ENCODE data around the gene IGFL4. TPM values are rescaled to one million over a fixed set of nuclear protein-coding genes. Genes with fewer than 3 reads are reported as not detected.
A peak's percentile ranks its signal among the peaks of the same experiment; 100 is the strongest.

IGFL4 gene
- total RNA-seq, 1 donor from 2014 or later = 3.1 TPM

DNA sequence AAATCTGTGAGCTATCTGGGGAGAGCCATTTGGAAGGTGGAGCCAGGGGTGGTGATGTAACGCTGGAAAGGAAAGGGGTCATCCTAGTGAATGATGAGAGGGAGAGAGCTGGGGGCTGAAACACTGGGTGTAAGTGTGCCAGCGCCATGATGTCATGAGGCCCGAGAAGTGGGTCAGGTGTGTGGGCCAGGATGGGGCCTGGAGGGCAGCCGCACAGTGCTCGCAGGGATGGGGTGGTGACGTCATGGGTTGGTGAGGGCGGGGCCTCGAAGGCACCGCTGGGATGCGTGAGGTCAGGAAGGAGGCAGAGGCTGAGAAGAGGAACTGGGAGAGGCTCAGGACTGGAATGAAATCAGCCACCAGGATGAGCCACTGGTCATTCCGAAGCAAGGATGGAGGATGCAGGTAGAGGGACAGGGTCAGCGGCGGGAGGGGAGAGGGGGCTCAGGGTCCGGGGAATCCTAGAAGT lies 41.1 kb downstream of the IGFL4 start:
- Histone ChIP-seq H3K9me3 (ENCODE audit: control insufficient read depth in 3 of 3, low read length in 3 of 3) (no peaks in the 10 kb centered on the region), H3K36me3 (ENCODE audit: control insufficient read depth in 3 of 3, insufficient read depth in 3 of 3, low read length in 3 of 3) (peaks cover 7 to 15% (median 9%) of the 10 kb centered on the region in 3 donors), H3K9ac (ENCODE audit: low read depth in 1 of 3, low read length in 3 of 3) (no peak overlapping the region), H3K27ac (ENCODE audit: low read depth, low read length) (no peak overlapping the region), H3K27me3 (ENCODE audit: control insufficient read depth in 3 of 3, insufficient read depth in 3 of 3, low read length in 3 of 3) (peaks cover 18 to 26% (median 19%) of the 10 kb centered on the region in 3 donors), H3K4me1 (ENCODE audit: control insufficient read depth in 3 of 3, insufficient read depth in 3 of 3, low read length in 3 of 3) (peaks cover 12 to 13% (median 13%) of the 10 kb centered on the region in 3 donors), H3K4me3 (ENCODE audit: low read length in 3 of 3) (no peak overlapping the region)

DNA sequence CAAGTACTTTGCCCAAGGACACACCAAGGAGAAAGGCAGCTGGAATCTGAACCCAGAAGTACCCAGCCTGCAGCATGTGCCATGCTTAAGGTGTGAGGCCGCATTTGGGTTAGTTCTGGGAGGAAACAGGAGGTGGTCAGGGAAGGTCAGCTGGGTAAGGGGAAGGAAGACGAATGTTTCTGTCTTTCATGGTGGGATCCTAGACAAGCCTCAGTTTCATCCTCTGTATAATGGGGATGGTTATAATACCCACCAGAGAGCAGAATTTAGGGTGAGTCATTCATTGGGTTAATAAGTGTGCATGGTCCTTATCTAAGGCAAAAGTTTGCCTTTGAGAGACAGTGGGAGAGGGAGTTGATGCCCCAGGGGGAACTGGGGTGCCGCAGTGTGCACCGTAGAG lies 42.0 kb downstream of the IGFL4 start:
- Histone ChIP-seq H3K9ac (ENCODE audit: low read depth in 1 of 3, low read length in 3 of 3) (no peak overlapping the region), H3K36me3 (ENCODE audit: control insufficient read depth in 3 of 3, insufficient read depth in 3 of 3, low read length in 3 of 3) (peaks cover 7 to 15% (median 9%) of the 10 kb centered on the region in 3 donors), H3K27ac (ENCODE audit: low read depth, low read length) (no peak overlapping the region), H3K4me1 (ENCODE audit: control insufficient read depth in 3 of 3, insufficient read depth in 3 of 3, low read length in 3 of 3) (peaks cover 13% of the 10 kb centered on the region in 3 donors), H3K4me3 (ENCODE audit: low read length in 3 of 3) (no peak overlapping the region), H3K27me3 (ENCODE audit: control insufficient read depth in 3 of 3, insufficient read depth in 3 of 3, low read length in 3 of 3) (peaks cover 18 to 26% (median 19%) of the 10 kb centered on the region in 3 donors), H3K9me3 (ENCODE audit: control insufficient read depth in 3 of 3, low read length in 3 of 3) (no peaks in the 10 kb centered on the region)

DNA sequence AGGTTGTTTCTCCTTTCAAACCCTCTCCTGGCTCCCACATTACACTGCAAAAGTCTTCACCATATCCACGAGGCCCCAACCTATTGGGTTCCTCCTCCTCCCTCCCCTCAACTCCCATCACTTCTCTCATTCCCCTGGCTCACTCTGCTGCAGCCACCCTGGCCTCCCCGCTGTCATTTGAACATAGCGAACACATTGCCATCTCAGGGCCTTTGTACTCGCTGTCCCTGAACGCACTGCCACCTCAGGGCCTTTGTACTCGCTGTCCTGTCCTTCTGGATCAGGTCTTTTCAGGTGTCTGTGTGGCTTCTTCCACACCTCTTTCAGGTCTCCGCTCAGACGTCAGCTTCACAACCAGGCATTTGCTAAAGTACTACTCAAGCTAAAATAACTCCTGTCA lies 43.9 kb downstream of the IGFL4 start:
- no peak overlapping the region for H3K9ac ChIP-seq (ENCODE audit: low read depth in 1 of 3, low read length in 3 of 3)
- peaks cover 18 to 26% (median 19%) of the 10 kb centered on the region in 3 donors for H3K27me3 ChIP-seq (ENCODE audit: control insufficient read depth in 3 of 3, insufficient read depth in 3 of 3, low read length in 3 of 3)
- H3K36me3 ChIP-seq (ENCODE audit: control insufficient read depth in 3 of 3, insufficient read depth in 3 of 3, low read length in 3 of 3) = peaks cover 7% of the 10 kb centered on the region in 3 donors
- H3K27ac ChIP-seq (ENCODE audit: low read depth, low read length) = no peak overlapping the region
- peaks cover 13% of the 10 kb centered on the region in 3 donors for H3K4me1 ChIP-seq (ENCODE audit: control insufficient read depth in 3 of 3, insufficient read depth in 3 of 3, low read length in 3 of 3)
- no peak overlapping the region for H3K4me3 ChIP-seq (ENCODE audit: low read length in 3 of 3)
- no peaks in the 10 kb centered on the region for H3K9me3 ChIP-seq (ENCODE audit: control insufficient read depth in 3 of 3, low read length in 3 of 3)

DNA sequence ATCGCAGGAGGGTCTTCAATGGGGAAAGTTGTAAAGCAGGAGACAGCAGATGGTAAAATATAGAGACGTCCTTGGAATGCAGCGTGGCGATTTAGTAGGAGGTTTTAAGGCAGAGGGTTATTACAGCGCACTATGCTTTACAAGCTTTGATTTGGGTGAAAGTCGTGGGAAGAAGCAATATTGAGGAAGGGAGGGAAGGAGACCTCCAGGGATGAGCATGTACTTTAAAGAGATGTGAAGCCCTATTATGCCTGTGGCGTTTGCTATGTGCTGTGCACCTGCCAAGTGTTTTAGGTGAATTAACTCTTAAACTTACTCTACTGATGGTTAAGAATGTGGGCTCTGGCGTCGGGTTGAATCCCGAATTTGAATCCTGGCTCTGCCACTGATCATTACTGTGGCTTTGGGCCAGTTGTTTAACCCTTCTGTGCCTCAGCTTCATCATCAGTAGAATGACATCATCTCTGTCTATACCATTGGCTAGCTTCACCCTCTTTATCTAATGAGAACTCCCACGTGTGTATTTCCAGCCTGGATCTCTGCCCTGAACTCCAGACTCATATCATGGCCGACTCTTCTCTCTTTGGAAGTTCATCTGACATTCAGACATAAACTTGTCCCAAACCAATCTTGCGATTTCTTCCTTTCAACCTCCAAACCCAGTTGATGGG lies 45.0 kb downstream of the IGFL4 start:
- Histone ChIP-seq H3K4me1 (ENCODE audit: control insufficient read depth in 3 of 3, insufficient read depth in 3 of 3, low read length in 3 of 3) (peaks cover 13% of the 10 kb centered on the region in 3 donors), H3K9ac (ENCODE audit: low read depth in 1 of 3, low read length in 3 of 3) (peak overlapping the region; percentile 90 to 96 (median 94)), H3K9me3 (ENCODE audit: control insufficient read depth in 3 of 3, low read length in 3 of 3) (no peaks in the 10 kb centered on the region), H3K4me3 (ENCODE audit: low read length in 3 of 3) (peak overlapping the region; percentile 88 to 91 (median 89)), H3K27me3 (ENCODE audit: control insufficient read depth in 3 of 3, insufficient read depth in 3 of 3, low read length in 3 of 3) (peaks cover 18 to 26% (median 19%) of the 10 kb centered on the region in 3 donors), H3K27ac (ENCODE audit: low read depth, low read length) (peak overlapping the region; percentile 68), H3K36me3 (ENCODE audit: control insufficient read depth in 3 of 3, insufficient read depth in 3 of 3, low read length in 3 of 3) (peaks cover 7% of the 10 kb centered on the region in 3 donors)

DNA sequence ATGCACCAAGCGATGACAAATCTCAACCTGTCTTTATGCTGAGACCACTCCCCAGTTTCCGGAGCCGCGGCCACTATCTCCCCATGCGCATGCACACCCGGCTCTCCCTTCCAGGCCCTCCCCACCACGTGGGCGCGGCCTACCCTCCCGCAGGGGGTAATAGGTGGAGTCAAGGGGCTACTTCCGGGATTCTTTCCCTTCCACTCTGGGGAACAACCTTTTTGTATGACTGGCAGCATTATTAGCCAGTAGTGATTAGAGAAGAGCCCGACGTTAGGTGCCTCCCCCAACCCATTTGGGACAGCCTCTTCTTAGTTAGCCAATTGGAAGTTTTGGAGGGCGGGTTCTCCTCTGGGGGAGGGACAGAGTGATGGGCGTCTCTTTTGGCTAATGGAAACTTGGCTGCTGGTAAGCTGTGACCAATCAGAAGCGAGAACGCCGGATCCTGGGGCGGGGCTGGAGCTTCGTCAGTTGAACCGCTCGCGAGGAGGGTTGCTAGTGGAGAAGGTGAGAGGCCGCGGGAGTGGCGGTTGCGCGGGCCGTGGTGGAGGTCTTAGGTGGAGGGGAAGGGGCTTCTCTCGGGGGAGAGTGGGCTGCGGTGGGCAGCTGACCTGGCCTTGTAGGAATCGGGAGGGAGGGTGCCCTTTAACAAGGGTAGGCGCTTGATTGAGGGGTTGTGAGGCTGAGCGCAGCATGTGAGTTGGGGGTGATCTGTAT lies 45.6 kb downstream of the IGFL4 start, which contains the start of gene CCDC61:
Gene CCDC61 (plus strand): TSS at position 470 of the 717 bp plus-strand sequence. CDS start 7,552 bp downstream, outside the sequence.
- peaks cover 14 to 19% (median 14%) of the 10 kb centered on the region in 3 donors for H3K27me3 ChIP-seq (ENCODE audit: control insufficient read depth in 3 of 3, insufficient read depth in 3 of 3, low read length in 3 of 3)
- H3K9ac ChIP-seq (ENCODE audit: low read depth in 1 of 3, low read length in 3 of 3) = peak within 1 kb of the TSS; percentile 90 to 96 (median 94)
- no peaks in the 10 kb centered on the region for H3K9me3 ChIP-seq (ENCODE audit: control insufficient read depth in 3 of 3, low read length in 3 of 3)
- peaks cover 7% of the 10 kb centered on the region in 3 donors for H3K36me3 ChIP-seq (ENCODE audit: control insufficient read depth in 3 of 3, insufficient read depth in 3 of 3, low read length in 3 of 3)
- H3K4me3 ChIP-seq (ENCODE audit: low read length in 3 of 3) = peak within 1 kb of the TSS; percentile 88 to 91 (median 89)
- peak within 1 kb of the TSS; percentile 68 for H3K27ac ChIP-seq (ENCODE audit: low read depth, low read length)
- H3K4me1 ChIP-seq (ENCODE audit: control insufficient read depth in 3 of 3, insufficient read depth in 3 of 3, low read length in 3 of 3) = peaks cover 9 to 13% (median 10%) of the 10 kb centered on the region in 3 donors

DNA sequence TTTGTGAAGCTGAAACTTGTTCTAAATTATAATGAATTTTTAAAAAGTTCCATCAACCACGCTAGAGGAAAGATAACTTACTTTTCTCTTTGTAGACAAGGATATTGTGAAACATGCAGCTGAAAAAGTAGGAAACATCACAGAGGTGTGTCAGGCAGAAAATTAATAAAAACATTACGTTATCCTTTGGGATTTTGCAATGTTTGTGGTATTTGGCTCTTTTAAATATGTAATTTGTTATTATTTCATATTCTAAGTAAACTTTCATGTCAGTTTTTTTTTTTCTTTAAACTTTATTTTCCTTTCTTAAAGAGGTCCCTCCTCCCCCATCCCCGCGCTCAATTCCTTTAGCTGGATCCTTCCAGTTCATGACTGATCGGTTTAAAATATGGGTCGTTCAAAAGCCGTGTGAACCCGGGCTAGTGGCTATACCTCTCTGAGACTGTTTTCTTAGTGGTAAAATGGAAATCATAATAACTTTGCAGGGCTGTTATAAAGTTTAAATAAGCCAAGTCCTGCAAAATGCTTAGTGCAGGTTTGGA lies 46.3 kb downstream of the IGFL4 start:
- peaks cover 8 to 15% (median 8%) of the 10 kb centered on the region in 3 donors for H3K27me3 ChIP-seq (ENCODE audit: control insufficient read depth in 3 of 3, insufficient read depth in 3 of 3, low read length in 3 of 3)
- H3K27ac ChIP-seq (ENCODE audit: low read depth, low read length) = no peak overlapping the region
- no peaks in the 10 kb centered on the region for H3K9me3 ChIP-seq (ENCODE audit: control insufficient read depth in 3 of 3, low read length in 3 of 3)
- peak overlapping the region; percentile 73 to 86 (median 83) for H3K4me3 ChIP-seq (ENCODE audit: low read length in 3 of 3)
- peaks cover 7 to 13% (median 9%) of the 10 kb centered on the region in 3 donors for H3K4me1 ChIP-seq (ENCODE audit: control insufficient read depth in 3 of 3, insufficient read depth in 3 of 3, low read length in 3 of 3)
- peak overlapping the region; percentile 34 to 74 (median 36) for H3K9ac ChIP-seq (ENCODE audit: low read depth in 1 of 3, low read length in 3 of 3)
- H3K36me3 ChIP-seq (ENCODE audit: control insufficient read depth in 3 of 3, insufficient read depth in 3 of 3, low read length in 3 of 3) = peaks cover 7% of the 10 kb centered on the region in 3 donors

DNA sequence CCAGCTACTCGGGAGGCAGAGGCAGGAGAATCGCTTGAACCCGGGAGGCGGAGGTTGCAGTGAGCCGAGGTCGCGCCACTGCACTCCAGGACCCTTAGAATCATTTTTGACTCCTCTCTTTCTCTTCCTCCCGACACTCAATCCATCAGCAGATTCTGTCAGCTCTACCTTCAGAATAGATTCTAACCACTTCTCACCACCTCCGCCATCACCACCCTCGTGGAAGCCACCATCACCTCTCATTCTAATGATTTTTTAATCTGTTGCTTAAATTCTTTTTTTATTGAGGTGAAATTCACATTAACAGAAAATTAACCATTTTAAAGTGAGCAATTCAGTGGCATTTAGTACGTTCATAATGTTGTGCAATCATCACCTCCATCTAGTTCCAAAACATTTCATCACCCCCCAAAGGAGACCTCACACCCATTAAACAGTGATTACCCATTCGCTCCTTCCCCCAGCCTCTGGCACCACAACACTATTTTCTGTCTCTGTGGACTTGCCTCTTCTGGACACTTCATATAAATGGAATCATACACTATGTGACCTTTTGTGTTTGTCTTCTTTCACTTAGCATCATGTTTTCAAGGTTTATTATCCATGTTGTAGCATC lies 50.6 kb downstream of the IGFL4 start:
- H3K27me3 ChIP-seq (ENCODE audit: control insufficient read depth in 3 of 3, insufficient read depth in 3 of 3, low read length in 3 of 3) = peaks cover 0 to 7% (median 0%) of the 10 kb centered on the region in 3 donors
- H3K4me1 ChIP-seq (ENCODE audit: control insufficient read depth in 3 of 3, insufficient read depth in 3 of 3, low read length in 3 of 3) = peaks cover 0 to 4% (median 0%) of the 10 kb centered on the region in 3 donors
- H3K27ac ChIP-seq (ENCODE audit: low read depth, low read length) = no peak overlapping the region
- H3K4me3 ChIP-seq (ENCODE audit: low read length in 3 of 3) = no peak overlapping the region
- no peak overlapping the region for H3K9ac ChIP-seq (ENCODE audit: low read depth in 1 of 3, low read length in 3 of 3)
- no peaks in the 10 kb centered on the region for H3K9me3 ChIP-seq (ENCODE audit: control insufficient read depth in 3 of 3, low read length in 3 of 3)
- no peaks in the 10 kb centered on the region for H3K36me3 ChIP-seq (ENCODE audit: control insufficient read depth in 3 of 3, insufficient read depth in 3 of 3, low read length in 3 of 3)

Small RNA genes lying within 50 kb of the gene (small RNA-seq; reads per million reads assigned to genes)
- 103 reads per million, percentile 96 among the genes with 10 or more reads in this experiment for gene MIR769

Other genes starting within 250 kb of the IGFL4 start
- 20.4 TPM for gene DMWD, start 248.2 kb downstream of the IGFL4 start, total RNA-seq
- not detected for gene RSPH6A, start 225.7 kb downstream of the IGFL4 start, total RNA-seq
- 23.5 TPM for gene SYMPK, start 177.9 kb downstream of the IGFL4 start, total RNA-seq
- gene FOXA3, start 176.7 kb downstream of the IGFL4 start, total RNA-seq = not detected
- gene IRF2BP1, start 154.9 kb downstream of the IGFL4 start, total RNA-seq = 24.5 TPM
- gene MYPOP, start 138.4 kb downstream of the IGFL4 start, total RNA-seq = 0.52 TPM
- not detected for gene NANOS2, start 126.2 kb downstream of the IGFL4 start, total RNA-seq
- 0.52 TPM for gene NOVA2, start 67.1 kb downstream of the IGFL4 start, total RNA-seq
- 4.2 TPM for gene CCDC61, start 45.5 kb downstream of the IGFL4 start, total RNA-seq
- gene PGLYRP1, start 17.9 kb downstream of the IGFL4 start, total RNA-seq = 2.1 TPM
- not detected for gene IGFL3, start 83.7 kb upstream of the IGFL4 start, total RNA-seq
- not detected for gene IGFL2, start 107.2 kb upstream of the IGFL4 start, total RNA-seq
- gene IGFL1, start 188.7 kb upstream of the IGFL4 start, total RNA-seq = not detected